T-helper 1 cell treated with Interleukin-12 subunit alpha and Interleukin-12 subunit beta and Interleukin-4 antibody, amounts not matched to agents 30 μg/mL and 1 μg/mL, for 36 hours (primary cell): ENCODE results near the gene UBE2F.

Experiments
- H3K27ac Mint-ChIP-seq: one replicate; pipeline ENCODE4 v1.8.0; 2021; ENCODE audit warnings: mild to moderate bottlenecking, mixed read lengths
- H3K27me3 Mint-ChIP-seq: one replicate; pipeline ENCODE4 v1.8.0; 2021; ENCODE audit warnings: low read depth, mixed read lengths
- H3K36me3 Mint-ChIP-seq: one replicate; pipeline ENCODE4 v1.8.0; 2021; ENCODE audit warnings: low read depth, mixed read lengths
- H3K4me1 Mint-ChIP-seq: one replicate; pipeline ENCODE4 v1.8.0; 2021; ENCODE audit warnings: low read depth, mixed read lengths
- H3K4me3 Mint-ChIP-seq: one replicate; pipeline ENCODE4 v1.8.0; 2021; ENCODE audit warnings: mild to moderate bottlenecking, moderate library complexity, mixed read lengths
- H3K9me3 Mint-ChIP-seq: one replicate; pipeline ENCODE4 v1.8.0; 2021; ENCODE audit warnings: mixed read lengths

UBE2F gene

DNA sequence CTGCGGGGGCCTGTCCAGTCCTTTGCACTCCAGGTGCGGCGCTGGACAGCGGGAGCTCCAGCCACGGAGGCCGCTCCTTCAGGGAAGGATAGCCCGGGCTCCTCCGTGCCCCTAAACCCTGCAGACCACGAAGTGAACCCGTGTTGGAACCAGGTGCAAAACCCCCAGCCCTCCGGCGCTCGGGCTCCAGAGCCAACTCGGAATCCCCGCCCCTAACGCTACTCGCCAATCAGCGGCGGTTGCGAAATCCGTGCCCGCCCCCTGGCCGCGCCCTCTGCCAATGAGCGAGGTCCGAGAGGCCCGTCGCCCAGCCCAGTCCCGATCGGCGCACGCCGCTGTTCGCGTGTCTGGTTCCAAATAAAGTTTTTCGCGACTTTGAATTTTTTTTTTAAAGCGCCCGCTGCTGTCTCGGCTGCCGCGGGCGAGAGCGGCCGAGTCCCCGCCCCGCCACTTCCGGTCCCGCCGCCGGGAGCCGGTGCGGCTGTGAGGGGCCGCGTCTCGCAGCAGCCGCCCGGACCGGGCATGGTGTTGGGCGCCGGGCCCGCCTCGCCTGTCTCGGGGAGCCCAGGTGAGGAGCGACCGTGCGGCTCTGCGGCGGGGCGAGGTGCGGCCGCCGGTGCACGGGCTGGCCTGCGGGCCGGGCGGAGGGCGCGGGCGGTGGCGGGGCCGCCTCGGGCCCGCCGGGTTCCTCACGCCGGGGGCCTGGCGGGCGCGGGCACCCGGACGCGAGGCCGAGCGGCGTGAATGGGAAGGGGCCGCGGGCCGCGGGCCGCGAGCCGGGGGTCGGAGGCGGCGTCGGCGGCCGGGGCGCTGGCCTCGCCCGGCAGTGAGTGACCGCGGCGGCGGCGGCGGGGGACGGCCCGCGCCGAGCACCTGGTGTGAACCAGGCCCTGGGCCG, at the start of gene UBE2F:
TSS of gene UBE2F (plus strand) at position 450 of the 898 bp plus-strand sequence. CDS start 6,094 bp downstream, outside the sequence.
- Mint-ChIP-seq H3K27me3 (no peaks in the 10 kb centered on the region), H3K9me3 (peaks cover 14% of the 10 kb centered on the region), H3K27ac (peak within 1 kb of the TSS; percentile 84), H3K4me3 (peak within 1 kb of the TSS; percentile 90), H3K4me1 (peaks cover 40% of the 10 kb centered on the region), H3K36me3 (peaks cover 23% of the 10 kb centered on the region)

DNA sequence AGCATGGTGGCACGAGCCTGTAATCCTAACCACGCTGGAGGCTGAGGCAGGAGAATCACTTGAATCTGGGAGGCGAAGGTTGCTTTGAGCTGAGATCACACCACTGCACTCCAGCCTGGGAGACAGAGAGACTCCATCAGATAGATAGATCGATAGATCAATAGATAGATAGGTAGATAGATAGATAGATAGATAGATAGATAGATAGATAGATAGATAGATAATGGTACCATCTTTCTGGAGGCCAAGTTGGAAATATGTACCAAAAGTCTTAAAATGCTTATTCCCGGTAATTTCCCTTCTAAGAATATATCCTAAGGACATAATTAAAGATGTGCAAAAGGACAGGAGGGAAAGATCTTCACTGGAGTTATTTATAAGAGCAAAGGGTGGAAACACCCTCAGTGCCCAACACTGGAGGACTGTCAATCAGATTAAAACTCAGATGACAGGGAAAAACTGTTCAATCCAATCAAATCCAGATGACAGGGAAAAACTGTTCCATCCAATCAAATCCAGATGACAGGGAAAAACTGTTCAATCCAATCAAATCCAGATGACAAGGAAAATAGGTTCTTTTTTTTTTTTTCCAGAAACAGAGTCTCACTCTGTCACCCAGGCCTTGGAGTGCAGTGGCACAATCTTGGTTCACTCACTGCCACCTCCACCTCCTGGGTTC, 49.0 kb upstream of the UBE2F start:
- H3K27ac Mint-ChIP-seq, result no peak overlapping the region
- no peak overlapping the region for H3K4me3 Mint-ChIP-seq
- H3K36me3 Mint-ChIP-seq, result peaks cover 1% of the 10 kb centered on the region
- H3K4me1 Mint-ChIP-seq, result peaks cover 11% of the 10 kb centered on the region
- H3K27me3 Mint-ChIP-seq, result peaks cover 5% of the 10 kb centered on the region
- H3K9me3 Mint-ChIP-seq, result no peaks in the 10 kb centered on the region

DNA sequence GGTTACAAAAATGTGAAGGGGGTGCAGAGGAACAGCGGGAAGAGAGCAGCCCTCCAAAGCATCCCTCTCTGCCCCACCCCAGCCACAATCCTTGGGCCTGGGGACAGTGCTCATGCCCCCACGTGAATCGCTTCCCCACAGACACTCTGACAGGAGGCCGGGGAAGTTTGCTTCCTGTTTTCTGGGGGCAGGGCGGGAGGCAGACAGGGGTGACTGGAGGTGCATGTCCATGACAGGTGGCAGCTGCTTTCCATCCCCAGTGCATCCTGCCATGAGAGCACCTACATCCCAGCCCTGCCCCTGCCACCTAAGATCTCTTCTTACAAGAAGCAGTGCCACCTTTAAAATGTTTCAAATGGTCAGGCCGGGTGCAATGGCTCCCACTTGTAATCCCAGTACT, 47.2 kb upstream of the UBE2F start:
- H3K27me3 Mint-ChIP-seq, result peaks cover 5% of the 10 kb centered on the region

DNA sequence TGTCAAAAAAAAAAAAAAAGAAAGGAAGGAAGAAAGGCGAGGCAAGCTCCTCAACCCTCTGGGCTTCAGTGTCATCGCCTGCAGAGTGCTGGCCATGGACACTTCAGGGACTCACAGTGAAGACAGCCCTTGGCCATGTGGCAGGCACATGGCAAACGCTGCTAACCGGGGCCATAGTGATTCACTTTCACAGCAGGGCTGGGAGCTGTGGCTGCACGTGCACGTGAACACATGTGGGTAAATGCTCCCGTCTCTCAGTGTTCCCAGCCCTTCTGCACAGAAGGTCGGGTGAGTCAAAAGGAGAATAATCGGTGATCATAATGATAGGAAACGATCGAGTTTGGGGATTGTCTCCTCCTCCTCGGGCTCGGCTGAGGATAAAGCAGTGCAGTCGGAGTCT, 46.1 kb upstream of the UBE2F start:
- peaks cover 19% of the 10 kb centered on the region for H3K4me1 Mint-ChIP-seq
- H3K27ac Mint-ChIP-seq, result no peak overlapping the region
- H3K27me3 Mint-ChIP-seq, result peaks cover 5% of the 10 kb centered on the region
- peaks cover 1% of the 10 kb centered on the region for H3K36me3 Mint-ChIP-seq
- no peak overlapping the region for H3K4me3 Mint-ChIP-seq
- no peaks in the 10 kb centered on the region for H3K9me3 Mint-ChIP-seq

More for the DNA sequence above, 47.2 kb upstream of the UBE2F start:
- Mint-ChIP-seq H3K4me3 (no peak overlapping the region), H3K9me3 (no peaks in the 10 kb centered on the region), H3K4me1 (peaks cover 16% of the 10 kb centered on the region), H3K27ac (no peak overlapping the region), H3K36me3 (peaks cover 1% of the 10 kb centered on the region)

GRCh38 chr2:237921967-237922492, 44.8 kb upstream of the UBE2F start:
- H3K4me3 Mint-ChIP-seq, result no peak overlapping the region
- H3K27me3 Mint-ChIP-seq, result peaks cover 5% of the 10 kb centered on the region
- no peak overlapping the region for H3K27ac Mint-ChIP-seq
- H3K4me1 Mint-ChIP-seq, result peaks cover 26% of the 10 kb centered on the region
- H3K36me3 Mint-ChIP-seq, result peaks cover 1% of the 10 kb centered on the region
- no peaks in the 10 kb centered on the region for H3K9me3 Mint-ChIP-seq

DNA sequence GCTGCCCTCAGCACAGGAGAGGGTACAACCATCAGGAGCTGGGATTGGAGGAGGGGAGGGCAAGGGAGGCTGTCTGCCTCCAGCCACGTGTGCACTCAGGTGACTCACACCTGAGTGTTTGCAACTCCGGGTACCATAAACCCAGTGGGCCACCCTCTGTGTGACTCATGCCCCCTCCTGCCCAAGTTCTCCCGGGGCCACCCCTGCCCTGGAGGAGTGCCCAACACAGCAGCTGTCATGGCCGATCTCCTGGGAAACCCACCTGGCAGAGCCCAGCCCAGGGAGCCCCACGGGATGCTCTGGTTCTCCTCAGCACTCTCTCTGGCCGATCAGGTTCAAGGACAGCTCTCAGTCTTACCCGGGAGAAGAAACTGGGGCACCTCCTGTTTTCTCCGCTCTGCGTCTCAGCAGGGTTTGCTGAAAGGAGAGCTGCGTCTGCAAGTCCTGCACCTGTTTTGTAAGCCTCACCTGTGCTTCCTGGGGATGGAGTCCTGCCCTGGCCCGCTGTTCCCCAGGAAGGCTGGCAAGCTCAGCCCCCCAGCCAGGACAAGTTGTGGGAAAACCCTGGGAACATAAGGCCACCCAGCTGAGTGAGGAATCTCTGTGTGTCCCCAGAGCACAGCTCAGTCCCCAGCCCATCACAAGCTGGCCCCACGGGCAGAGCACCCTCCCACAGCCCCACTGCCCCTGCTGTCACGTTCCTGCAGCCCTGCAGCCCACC, 44.0 kb upstream of the UBE2F start:
- peaks cover 1% of the 10 kb centered on the region for H3K36me3 Mint-ChIP-seq
- H3K4me3 Mint-ChIP-seq, result peak overlapping the region; percentile 17
- peaks cover 29% of the 10 kb centered on the region for H3K4me1 Mint-ChIP-seq
- no peaks in the 10 kb centered on the region for H3K9me3 Mint-ChIP-seq
- no peak overlapping the region for H3K27ac Mint-ChIP-seq
- H3K27me3 Mint-ChIP-seq, result peaks cover 5% of the 10 kb centered on the region

DNA sequence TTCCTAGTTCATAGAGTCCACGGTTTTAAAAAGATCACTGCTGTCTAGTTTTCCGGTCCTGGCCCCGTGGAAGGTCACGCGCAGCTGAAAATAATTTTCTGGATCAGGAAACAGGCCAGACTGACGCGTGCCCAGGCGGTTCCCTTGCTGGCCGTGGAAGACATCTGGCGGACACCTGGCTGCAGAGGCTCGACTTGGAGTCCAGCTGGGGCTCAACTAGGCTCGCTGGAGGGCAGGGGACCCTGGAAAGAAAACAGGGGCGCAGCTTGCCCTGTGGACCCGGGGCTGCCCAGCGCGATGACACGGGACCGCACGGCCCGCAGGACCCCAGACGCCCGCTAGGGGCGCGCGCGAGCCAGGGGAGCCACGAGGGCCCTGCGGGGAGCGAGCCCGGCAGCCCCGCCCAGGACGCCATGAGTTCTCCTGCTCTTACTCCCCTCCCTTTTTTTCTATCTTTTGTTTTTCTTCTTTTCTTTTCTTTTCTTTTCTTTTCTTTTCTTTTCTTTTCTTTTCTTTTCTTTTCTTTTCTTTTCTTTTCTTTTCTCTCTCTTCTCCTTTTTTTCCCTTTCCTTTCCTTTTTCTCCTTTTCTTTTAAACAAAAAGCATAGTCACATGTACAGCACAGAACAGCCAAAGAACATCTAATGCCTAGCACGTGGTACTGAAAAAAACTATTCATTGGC, 43.2 kb upstream of the UBE2F start:
- peaks cover 5% of the 10 kb centered on the region for H3K27me3 Mint-ChIP-seq
- no peaks in the 10 kb centered on the region for H3K9me3 Mint-ChIP-seq
- peak overlapping the region; percentile 47 for H3K4me3 Mint-ChIP-seq
- H3K4me1 Mint-ChIP-seq, result peaks cover 29% of the 10 kb centered on the region
- peaks cover 1% of the 10 kb centered on the region for H3K36me3 Mint-ChIP-seq
- peak overlapping the region; percentile 37 for H3K27ac Mint-ChIP-seq

- Mint-ChIP-seq H3K4me3 (no peak overlapping the region), H3K27me3 (peaks cover 5% of the 10 kb centered on the region), H3K27ac (peak overlapping the region; percentile 37)
Measured at GRCh38 chr2:237924164-237924534, 42.7 kb upstream of the UBE2F start.

GRCh38 chr2:237927135-237927534, 39.7 kb upstream of the UBE2F start:
- H3K27ac Mint-ChIP-seq, result no peak overlapping the region
- peaks cover 20% of the 10 kb centered on the region for H3K4me1 Mint-ChIP-seq
- H3K27me3 Mint-ChIP-seq, result no peaks in the 10 kb centered on the region
- H3K36me3 Mint-ChIP-seq, result peaks cover 6% of the 10 kb centered on the region
- peaks cover 12% of the 10 kb centered on the region for H3K9me3 Mint-ChIP-seq
- no peak overlapping the region for H3K4me3 Mint-ChIP-seq

More at GRCh38 chr2:237924164-237924534, 42.7 kb upstream of the UBE2F start:
- peaks cover under 1% of the 10 kb centered on the region for H3K36me3 Mint-ChIP-seq
- H3K4me1 Mint-ChIP-seq, result peaks cover 27% of the 10 kb centered on the region
- H3K9me3 Mint-ChIP-seq, result no peaks in the 10 kb centered on the region

GRCh38 chr2:237927986-237928385, 38.8 kb upstream of the UBE2F start:
- H3K9me3 Mint-ChIP-seq, result peaks cover 12% of the 10 kb centered on the region
- no peak overlapping the region for H3K4me3 Mint-ChIP-seq
- no peaks in the 10 kb centered on the region for H3K27me3 Mint-ChIP-seq
- H3K36me3 Mint-ChIP-seq, result peaks cover 6% of the 10 kb centered on the region
- no peak overlapping the region for H3K27ac Mint-ChIP-seq
- H3K4me1 Mint-ChIP-seq, result peaks cover 18% of the 10 kb centered on the region

- H3K9me3 Mint-ChIP-seq, result peaks cover 12% of the 10 kb centered on the region
- peaks cover 6% of the 10 kb centered on the region for H3K36me3 Mint-ChIP-seq
- H3K27ac Mint-ChIP-seq, result no peak overlapping the region
- H3K4me1 Mint-ChIP-seq, result peaks cover 18% of the 10 kb centered on the region
- no peak overlapping the region for H3K4me3 Mint-ChIP-seq
- H3K27me3 Mint-ChIP-seq, result no peaks in the 10 kb centered on the region
Measured at GRCh38 chr2:237929979-237930378, 36.8 kb upstream of the UBE2F start.

DNA sequence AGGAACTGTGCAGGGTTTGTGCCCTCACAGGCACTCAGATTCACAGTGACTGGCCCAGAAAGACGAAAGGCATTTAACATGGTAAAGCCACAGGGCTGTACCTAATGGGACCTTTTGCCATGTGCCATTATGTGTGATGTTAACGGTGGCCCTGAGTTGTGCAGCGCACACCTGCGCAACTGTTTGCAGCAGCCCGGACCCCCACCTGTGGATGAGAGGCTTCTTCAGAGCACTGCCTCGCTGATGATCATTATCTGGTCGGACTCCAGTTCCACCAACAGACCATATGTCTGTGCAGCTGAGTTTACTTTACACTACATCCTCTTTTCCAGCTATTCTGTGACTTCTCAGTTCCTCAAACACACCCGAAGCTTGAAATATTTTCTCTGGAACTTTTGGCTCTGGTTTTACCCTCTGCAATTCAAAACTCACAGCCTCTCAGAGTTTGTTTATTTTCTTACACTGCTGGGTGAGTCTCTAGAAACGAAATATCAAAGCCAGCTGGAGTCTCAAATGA, 35.6 kb upstream of the UBE2F start:
- Mint-ChIP-seq H3K9me3 (peaks cover 12% of the 10 kb centered on the region), H3K27me3 (no peaks in the 10 kb centered on the region), H3K4me3 (no peak overlapping the region), H3K4me1 (peaks cover 15% of the 10 kb centered on the region), H3K27ac (no peak overlapping the region), H3K36me3 (peaks cover 6% of the 10 kb centered on the region)

GRCh38 chr2:237932731-237933131, 34.1 kb upstream of the UBE2F start:
- Mint-ChIP-seq H3K27me3 (no peaks in the 10 kb centered on the region), H3K9me3 (peaks cover 12% of the 10 kb centered on the region), H3K27ac (no peak overlapping the region), H3K36me3 (peaks cover 6% of the 10 kb centered on the region), H3K4me3 (no peak overlapping the region), H3K4me1 (peaks cover 11% of the 10 kb centered on the region)

DNA sequence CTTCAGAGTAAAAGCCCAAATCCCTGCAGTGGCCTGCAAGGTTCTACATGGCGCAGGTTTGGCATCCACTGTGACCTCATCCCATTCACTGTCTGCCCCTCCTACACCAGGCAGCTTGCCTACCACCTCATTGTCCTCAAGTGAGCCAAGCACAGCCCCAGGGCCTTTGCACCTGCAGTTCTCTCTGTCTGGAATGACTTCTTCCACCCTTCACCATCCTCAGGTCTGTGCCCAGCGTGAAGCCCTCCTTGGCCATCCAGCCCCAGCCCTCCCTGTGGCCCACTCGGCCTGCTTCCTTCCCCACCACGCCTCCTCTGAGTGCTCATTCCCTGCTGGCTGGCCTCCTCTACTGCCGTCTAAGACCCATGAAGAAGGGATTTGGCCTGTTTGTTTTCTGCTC, 32.6 kb upstream of the UBE2F start:
- Mint-ChIP-seq H3K27me3 (no peaks in the 10 kb centered on the region), H3K9me3 (peaks cover 12% of the 10 kb centered on the region), H3K27ac (no peak overlapping the region), H3K4me1 (peaks cover 11% of the 10 kb centered on the region), H3K4me3 (no peak overlapping the region), H3K36me3 (peaks cover 6% of the 10 kb centered on the region)
